Measurements from ENCODE around the gene CA10.

CA10 gene

DNA sequence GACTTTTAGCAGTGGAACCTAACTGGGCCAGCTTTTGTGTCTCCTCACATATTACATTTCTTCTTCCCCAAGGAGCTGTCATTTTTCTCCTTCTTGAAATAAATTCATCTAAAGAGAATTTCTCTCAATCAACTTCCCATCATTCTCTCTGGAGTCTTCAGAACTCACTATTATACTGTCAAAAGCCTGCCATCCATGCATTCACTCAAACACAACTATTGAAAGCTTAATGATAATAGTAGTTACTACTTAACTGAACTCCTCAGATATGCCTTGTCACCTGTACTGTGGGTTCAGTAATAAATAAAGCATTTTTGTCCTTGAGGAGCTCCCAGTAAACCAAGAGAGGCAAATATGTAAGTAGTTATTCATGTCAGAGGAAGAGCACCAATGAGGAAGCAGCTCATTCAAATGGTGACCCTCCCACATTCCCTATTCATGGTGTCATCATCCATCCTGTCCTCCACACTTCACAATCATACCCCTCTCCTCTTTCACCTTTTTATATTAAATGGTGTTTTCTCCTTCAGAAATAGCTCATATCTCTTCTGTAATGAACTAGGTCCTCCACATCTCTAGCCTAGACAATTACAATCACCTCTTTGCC lies 162.6 kb downstream of the CA10 start:
- Histone ChIP-seq H3K27ac (ENCODE audit: low read length) (no peak overlapping the region), H3K4me3 (ENCODE audit: low read depth in 1 of 2, low read length in 2 of 2) (no peak overlapping the region), H3K4me1 (ENCODE audit: control insufficient read depth in 1 of 2, insufficient read depth in 2 of 2, low read length in 2 of 2) (no peaks in the 10 kb centered on the region), H3K36me3 (ENCODE audit: control insufficient read depth in 1 of 2, insufficient read depth in 2 of 2, low read length in 2 of 2) (no peaks in the 10 kb centered on the region), H3K9me3 (ENCODE audit: control insufficient read depth in 1 of 2, low read length in 2 of 2) (no peaks in the 10 kb centered on the region), H3K27me3 (ENCODE audit: low read depth, low read length) (no peaks in the 10 kb centered on the region)

DNA sequence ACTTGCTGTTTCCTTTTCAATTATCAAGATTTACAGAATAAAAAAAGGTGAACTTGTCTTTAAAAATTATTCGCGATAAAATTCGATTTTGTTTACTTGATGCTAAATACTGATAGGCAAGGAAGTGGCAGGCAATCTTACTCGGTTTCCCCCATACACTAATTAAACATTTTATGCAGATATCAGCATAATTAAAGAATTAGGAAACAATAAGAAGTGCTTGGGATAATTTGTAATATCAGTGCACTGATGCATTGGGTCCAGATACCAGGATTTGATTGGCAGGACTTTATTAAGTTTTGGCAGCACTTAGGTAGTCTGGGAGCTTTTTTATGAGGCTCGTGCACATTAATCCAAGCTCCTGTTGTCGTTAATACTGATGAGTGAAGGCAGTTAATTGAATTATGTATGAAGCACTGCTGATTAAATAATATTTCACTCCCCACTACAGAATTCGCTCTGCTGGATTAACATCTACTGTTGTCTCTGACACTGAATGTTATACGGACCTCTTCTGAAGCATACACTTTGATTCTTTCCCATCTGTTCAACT lies 165.6 kb downstream of the CA10 start:
- Histone ChIP-seq H3K27me3 (ENCODE audit: low read depth, low read length) (no peaks in the 10 kb centered on the region), H3K9me3 (ENCODE audit: control insufficient read depth in 1 of 2, low read length in 2 of 2) (no peaks in the 10 kb centered on the region), H3K27ac (ENCODE audit: low read length) (no peak overlapping the region), H3K36me3 (ENCODE audit: control insufficient read depth in 1 of 2, insufficient read depth in 2 of 2, low read length in 2 of 2) (no peaks in the 10 kb centered on the region), H3K4me1 (ENCODE audit: control insufficient read depth in 1 of 2, insufficient read depth in 2 of 2, low read length in 2 of 2) (no peaks in the 10 kb centered on the region), H3K4me3 (ENCODE audit: low read depth in 1 of 2, low read length in 2 of 2) (no peak overlapping the region)

DNA sequence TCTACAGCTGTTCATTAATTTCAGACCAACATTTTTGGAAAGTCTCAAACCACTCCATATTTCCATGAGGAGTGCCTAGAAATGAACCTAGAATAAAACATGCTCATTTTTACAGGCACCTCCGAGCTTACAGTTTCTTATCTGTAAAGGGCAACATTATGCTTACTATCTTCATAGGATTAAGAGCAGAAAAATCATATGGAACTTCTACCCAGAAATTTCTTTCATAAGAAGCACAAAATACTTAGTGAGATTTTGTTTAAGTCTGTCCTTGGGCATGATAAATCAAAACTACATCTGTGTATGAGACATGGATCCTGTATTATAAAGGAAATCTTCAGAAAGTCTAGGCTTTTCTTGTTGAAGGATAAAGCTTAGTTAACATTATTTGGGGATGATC lies 187.4 kb downstream of the CA10 start:
- Histone ChIP-seq H3K4me3 (ENCODE audit: low read depth in 1 of 2, low read length in 2 of 2) (no peak overlapping the region), H3K27me3 (ENCODE audit: low read depth, low read length) (no peaks in the 10 kb centered on the region), H3K27ac (ENCODE audit: low read length) (no peak overlapping the region), H3K4me1 (ENCODE audit: control insufficient read depth in 1 of 2, insufficient read depth in 2 of 2, low read length in 2 of 2) (no peaks in the 10 kb centered on the region), H3K9me3 (ENCODE audit: control insufficient read depth in 1 of 2, low read length in 2 of 2) (no peaks in the 10 kb centered on the region), H3K36me3 (ENCODE audit: control insufficient read depth in 1 of 2, insufficient read depth in 2 of 2, low read length in 2 of 2) (no peaks in the 10 kb centered on the region)

DNA sequence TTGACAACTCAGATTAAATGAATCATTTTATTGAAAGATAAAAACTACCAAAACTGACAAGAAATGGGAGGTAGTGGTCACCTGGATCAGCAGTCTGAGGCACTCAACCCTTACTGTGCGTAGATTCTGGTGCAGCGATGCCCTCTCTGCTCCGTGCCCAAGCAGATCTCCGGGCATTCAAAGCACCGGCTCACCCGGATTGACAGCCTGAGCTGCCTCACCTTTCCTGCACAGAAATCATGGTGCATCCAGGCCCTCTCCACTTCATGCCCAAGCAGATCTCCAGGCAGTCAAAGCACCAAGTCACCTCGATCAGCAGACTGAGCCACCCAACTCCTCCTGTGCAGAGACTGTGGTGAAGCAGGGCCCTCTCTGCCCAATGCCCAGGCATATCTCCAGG lies 196.8 kb downstream of the CA10 start:
- H3K27me3 ChIP-seq (ENCODE audit: low read depth, low read length), result no peaks in the 10 kb centered on the region
- H3K36me3 ChIP-seq (ENCODE audit: control insufficient read depth in 1 of 2, insufficient read depth in 2 of 2, low read length in 2 of 2), result no peaks in the 10 kb centered on the region
- no peak overlapping the region for H3K27ac ChIP-seq (ENCODE audit: low read length)
- no peaks in the 10 kb centered on the region for H3K4me1 ChIP-seq (ENCODE audit: control insufficient read depth in 1 of 2, insufficient read depth in 2 of 2, low read length in 2 of 2)
- no peak overlapping the region for H3K4me3 ChIP-seq (ENCODE audit: low read depth in 1 of 2, low read length in 2 of 2)
- H3K9me3 ChIP-seq (ENCODE audit: control insufficient read depth in 1 of 2, low read length in 2 of 2), result peaks cover 9 to 15% of the 10 kb centered on the region in 2 donors

DNA sequence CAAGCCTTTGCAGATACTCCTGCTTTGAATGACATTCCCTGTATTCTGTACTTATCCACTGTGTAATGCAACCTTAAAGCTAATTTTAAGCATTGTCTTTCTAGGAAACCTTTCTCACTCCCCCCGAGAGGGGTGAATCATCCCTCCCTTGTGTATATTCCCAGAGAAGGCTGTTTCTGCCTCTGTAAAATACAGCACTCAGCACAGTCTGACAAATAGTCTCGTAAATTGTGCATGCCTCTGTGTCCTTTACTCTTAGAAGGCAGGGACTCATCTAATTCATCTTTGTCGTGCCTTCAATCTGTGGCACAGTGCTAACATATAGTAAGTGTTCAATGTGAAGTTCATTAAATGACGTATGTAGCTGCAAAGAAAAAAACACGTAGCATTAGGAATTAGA lies 200.7 kb downstream of the CA10 start:
- Histone ChIP-seq H3K4me3 (ENCODE audit: low read depth in 1 of 2, low read length in 2 of 2) (no peak overlapping the region), H3K27ac (ENCODE audit: low read length) (no peak overlapping the region), H3K4me1 (ENCODE audit: control insufficient read depth in 1 of 2, insufficient read depth in 2 of 2, low read length in 2 of 2) (no peaks in the 10 kb centered on the region), H3K27me3 (ENCODE audit: low read depth, low read length) (no peaks in the 10 kb centered on the region), H3K36me3 (ENCODE audit: control insufficient read depth in 1 of 2, insufficient read depth in 2 of 2, low read length in 2 of 2) (no peaks in the 10 kb centered on the region), H3K9me3 (ENCODE audit: control insufficient read depth in 1 of 2, low read length in 2 of 2) (peaks cover 9 to 11% of the 10 kb centered on the region in 2 donors)

DNA sequence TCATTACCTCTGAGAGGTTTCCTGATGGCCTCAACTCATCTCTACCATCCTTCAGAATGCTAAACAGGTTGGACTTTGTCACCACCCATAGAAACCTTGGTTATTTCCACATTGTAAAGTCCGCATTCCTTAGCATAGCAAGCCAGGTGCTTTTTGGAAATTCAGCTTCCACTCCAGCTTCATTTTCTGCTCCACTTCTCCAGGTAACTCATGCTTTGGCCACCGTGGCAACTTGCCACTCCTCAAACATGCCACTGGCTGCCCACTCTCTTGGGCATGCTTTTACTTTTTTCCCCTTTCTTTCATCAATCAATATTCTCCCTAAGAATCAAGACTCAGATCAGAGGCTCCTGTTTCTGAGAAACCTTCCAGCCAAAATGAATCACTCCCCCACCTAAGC lies 203.3 kb downstream of the CA10 start:
- H3K9me3 ChIP-seq (ENCODE audit: control insufficient read depth in 1 of 2, low read length in 2 of 2), result no peaks in the 10 kb centered on the region
- no peaks in the 10 kb centered on the region for H3K4me1 ChIP-seq (ENCODE audit: control insufficient read depth in 1 of 2, insufficient read depth in 2 of 2, low read length in 2 of 2)
- no peak overlapping the region for H3K4me3 ChIP-seq (ENCODE audit: low read depth in 1 of 2, low read length in 2 of 2)
- H3K27ac ChIP-seq (ENCODE audit: low read length), result no peak overlapping the region
- no peaks in the 10 kb centered on the region for H3K27me3 ChIP-seq (ENCODE audit: low read depth, low read length)
- no peaks in the 10 kb centered on the region for H3K36me3 ChIP-seq (ENCODE audit: control insufficient read depth in 1 of 2, insufficient read depth in 2 of 2, low read length in 2 of 2)

DNA sequence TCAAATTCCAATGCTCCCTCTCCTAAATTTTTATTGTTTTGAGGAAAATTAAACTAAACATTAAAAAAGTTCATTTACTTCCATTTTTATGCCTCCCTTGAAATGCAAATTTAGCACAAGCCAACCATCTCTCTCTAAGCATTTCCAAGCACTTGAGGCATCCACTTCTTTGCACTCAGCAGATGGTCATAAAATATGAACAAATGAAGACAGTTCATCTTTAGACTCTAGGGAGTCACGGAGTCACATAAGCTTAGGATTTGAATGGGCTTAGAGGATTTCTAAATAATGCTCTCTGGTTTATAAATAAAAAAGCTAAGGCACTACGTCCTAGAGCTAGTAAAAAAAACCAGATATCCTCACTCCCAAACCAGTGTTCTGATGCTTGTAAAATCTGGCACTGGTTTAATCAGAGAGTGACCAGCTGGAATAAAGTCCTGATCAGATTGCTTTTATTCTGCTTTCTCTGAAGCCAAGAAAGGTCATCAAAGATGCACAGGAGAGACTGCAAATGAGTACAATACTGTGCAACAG lies 204.2 kb downstream of the CA10 start:
- Histone ChIP-seq H3K27ac (ENCODE audit: low read length) (no peak overlapping the region), H3K4me1 (ENCODE audit: control insufficient read depth in 1 of 2, insufficient read depth in 2 of 2, low read length in 2 of 2) (no peaks in the 10 kb centered on the region), H3K36me3 (ENCODE audit: control insufficient read depth in 1 of 2, insufficient read depth in 2 of 2, low read length in 2 of 2) (no peaks in the 10 kb centered on the region), H3K4me3 (ENCODE audit: low read depth in 1 of 2, low read length in 2 of 2) (no peak overlapping the region), H3K27me3 (ENCODE audit: low read depth, low read length) (no peaks in the 10 kb centered on the region), H3K9me3 (ENCODE audit: control insufficient read depth in 1 of 2, low read length in 2 of 2) (no peaks in the 10 kb centered on the region)

DNA sequence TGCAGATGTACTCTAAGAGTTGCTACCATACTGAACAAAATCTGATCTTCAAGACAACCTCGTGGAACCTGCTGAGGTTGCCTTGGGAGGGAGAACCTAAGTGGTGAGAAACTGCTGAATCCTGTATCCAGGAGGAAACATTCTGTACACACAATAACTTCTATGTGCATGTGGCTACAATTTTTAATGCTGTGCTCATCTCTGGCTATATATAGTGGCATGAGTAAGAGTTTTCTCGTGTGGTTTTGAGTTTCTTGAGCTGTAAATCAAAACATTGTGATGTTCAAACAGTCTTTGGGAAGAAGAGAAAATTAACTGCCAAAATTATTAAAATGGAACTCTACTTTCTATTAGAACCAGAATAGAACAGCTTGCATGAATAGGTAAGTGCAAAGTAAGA lies 206.8 kb downstream of the CA10 start:
- Histone ChIP-seq H3K4me3 (ENCODE audit: low read depth in 1 of 2, low read length in 2 of 2) (no peak overlapping the region), H3K9me3 (ENCODE audit: control insufficient read depth in 1 of 2, low read length in 2 of 2) (no peaks in the 10 kb centered on the region), H3K36me3 (ENCODE audit: control insufficient read depth in 1 of 2, insufficient read depth in 2 of 2, low read length in 2 of 2) (no peaks in the 10 kb centered on the region), H3K4me1 (ENCODE audit: control insufficient read depth in 1 of 2, insufficient read depth in 2 of 2, low read length in 2 of 2) (no peaks in the 10 kb centered on the region), H3K27me3 (ENCODE audit: low read depth, low read length) (no peaks in the 10 kb centered on the region), H3K27ac (ENCODE audit: low read length) (no peak overlapping the region)

DNA sequence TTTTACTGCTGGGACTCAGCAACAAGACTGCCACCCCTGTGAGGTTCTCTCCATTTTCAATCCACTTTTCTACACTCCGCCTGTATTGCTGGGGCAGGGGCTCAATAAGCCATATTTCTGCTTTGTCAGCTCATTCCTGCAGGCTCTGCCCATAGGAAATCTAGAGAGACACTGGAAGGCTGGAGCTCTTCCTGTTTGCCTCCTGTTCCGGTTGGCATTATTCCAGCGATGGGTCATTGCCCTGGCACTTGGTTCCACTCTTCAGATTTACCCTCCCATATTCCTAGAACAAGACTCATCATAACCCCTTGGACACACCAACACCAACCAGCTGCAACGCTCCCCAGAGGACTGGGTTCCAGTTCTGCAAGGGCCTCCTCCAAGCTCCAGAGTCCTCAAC lies 210.4 kb downstream of the CA10 start:
- Histone ChIP-seq H3K9me3 (ENCODE audit: control insufficient read depth in 1 of 2, low read length in 2 of 2) (no peaks in the 10 kb centered on the region), H3K4me3 (ENCODE audit: low read depth in 1 of 2, low read length in 2 of 2) (no peak overlapping the region), H3K27me3 (ENCODE audit: low read depth, low read length) (no peaks in the 10 kb centered on the region), H3K27ac (ENCODE audit: low read length) (no peak overlapping the region), H3K36me3 (ENCODE audit: control insufficient read depth in 1 of 2, insufficient read depth in 2 of 2, low read length in 2 of 2) (no peaks in the 10 kb centered on the region), H3K4me1 (ENCODE audit: control insufficient read depth in 1 of 2, insufficient read depth in 2 of 2, low read length in 2 of 2) (no peaks in the 10 kb centered on the region)

DNA sequence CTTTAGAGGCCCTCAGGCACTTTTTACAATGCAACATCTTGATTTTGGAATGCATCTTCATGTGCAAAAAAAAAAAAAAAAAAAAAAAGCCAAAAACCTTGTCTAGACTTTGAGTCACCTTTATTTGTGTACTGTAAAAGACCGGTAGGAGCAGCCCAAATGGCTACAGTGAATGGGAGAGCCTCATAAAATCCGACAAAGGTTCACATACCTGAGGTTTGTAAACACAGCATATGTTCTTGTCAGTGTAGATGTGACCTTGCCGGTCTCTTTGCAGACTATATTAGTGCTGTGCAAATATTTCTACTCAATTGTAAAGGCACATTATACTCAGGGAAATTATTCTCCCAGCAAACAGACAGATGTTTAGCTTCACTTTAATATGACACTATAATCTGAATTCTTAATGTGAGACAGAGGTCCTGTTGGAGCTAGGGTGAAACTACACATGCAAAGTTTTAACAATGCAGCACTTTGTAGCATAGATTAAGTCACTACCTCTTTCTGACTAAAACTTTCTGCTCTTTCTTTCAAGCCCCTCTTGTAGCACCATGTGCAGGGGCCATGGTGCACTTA lies 211.3 kb downstream of the CA10 start:
- Histone ChIP-seq H3K9me3 (ENCODE audit: control insufficient read depth in 1 of 2, low read length in 2 of 2) (no peaks in the 10 kb centered on the region), H3K36me3 (ENCODE audit: control insufficient read depth in 1 of 2, insufficient read depth in 2 of 2, low read length in 2 of 2) (no peaks in the 10 kb centered on the region), H3K27ac (ENCODE audit: low read length) (no peak overlapping the region), H3K4me3 (ENCODE audit: low read depth in 1 of 2, low read length in 2 of 2) (no peak overlapping the region), H3K27me3 (ENCODE audit: low read depth, low read length) (no peaks in the 10 kb centered on the region), H3K4me1 (ENCODE audit: control insufficient read depth in 1 of 2, insufficient read depth in 2 of 2, low read length in 2 of 2) (no peaks in the 10 kb centered on the region)

DNA sequence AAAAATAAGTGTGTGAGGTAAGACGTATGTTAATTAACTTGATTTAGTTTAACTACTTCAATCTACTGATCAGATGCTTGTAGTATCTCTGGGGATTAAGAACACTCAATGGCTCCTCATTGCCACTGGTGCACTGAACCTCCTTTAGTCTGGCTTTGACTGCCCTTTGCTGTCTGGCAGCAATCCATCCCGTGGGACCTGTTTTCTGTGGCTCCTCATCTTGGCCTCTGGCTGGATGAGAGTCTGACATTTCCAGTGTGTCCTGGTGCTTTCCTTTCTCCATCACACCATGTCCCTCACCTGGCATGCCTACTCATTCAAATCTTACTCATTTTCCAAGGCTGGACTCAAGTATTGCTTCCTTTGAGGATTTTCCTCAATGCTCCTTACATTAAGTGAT lies 212.2 kb downstream of the CA10 start:
- Histone ChIP-seq H3K27me3 (ENCODE audit: low read depth, low read length) (no peaks in the 10 kb centered on the region), H3K27ac (ENCODE audit: low read length) (no peak overlapping the region), H3K9me3 (ENCODE audit: control insufficient read depth in 1 of 2, low read length in 2 of 2) (no peaks in the 10 kb centered on the region), H3K4me3 (ENCODE audit: low read depth in 1 of 2, low read length in 2 of 2) (no peak overlapping the region), H3K4me1 (ENCODE audit: control insufficient read depth in 1 of 2, insufficient read depth in 2 of 2, low read length in 2 of 2) (no peaks in the 10 kb centered on the region), H3K36me3 (ENCODE audit: control insufficient read depth in 1 of 2, insufficient read depth in 2 of 2, low read length in 2 of 2) (no peaks in the 10 kb centered on the region)

DNA sequence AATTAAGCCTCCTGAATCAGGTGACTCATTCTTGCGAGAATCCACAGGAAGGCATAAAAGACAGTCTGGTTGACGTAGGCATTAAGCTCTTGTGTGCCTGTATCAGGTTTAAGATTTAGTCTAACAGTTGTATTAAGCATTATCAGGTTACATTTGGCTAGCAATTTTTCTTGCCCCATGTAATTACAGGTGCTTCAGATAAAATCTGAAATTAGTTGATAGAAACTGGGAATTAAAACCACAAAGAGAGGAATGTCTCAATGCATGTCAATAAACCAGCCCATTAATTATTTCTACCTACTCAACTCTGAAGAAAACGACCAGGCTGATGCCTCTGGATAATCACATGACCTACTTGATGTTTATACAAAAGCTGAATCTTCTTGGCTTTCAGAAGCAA lies 217.2 kb downstream of the CA10 start:
- H3K27me3 ChIP-seq (ENCODE audit: low read depth, low read length), result no peaks in the 10 kb centered on the region
- H3K36me3 ChIP-seq (ENCODE audit: control insufficient read depth in 1 of 2, insufficient read depth in 2 of 2, low read length in 2 of 2), result no peaks in the 10 kb centered on the region
- no peak overlapping the region for H3K4me3 ChIP-seq (ENCODE audit: low read depth in 1 of 2, low read length in 2 of 2)
- no peaks in the 10 kb centered on the region for H3K9me3 ChIP-seq (ENCODE audit: control insufficient read depth in 1 of 2, low read length in 2 of 2)
- H3K4me1 ChIP-seq (ENCODE audit: control insufficient read depth in 1 of 2, insufficient read depth in 2 of 2, low read length in 2 of 2), result no peaks in the 10 kb centered on the region
- no peak overlapping the region for H3K27ac ChIP-seq (ENCODE audit: low read length)
